Muscle layer of duodenum (tissue), 2 donors: ENCODE measurements around the gene TRPM2.

ENCODE experiments used
- H3K27ac ChIP-seq: one replicate; pipeline ENCODE4 v1.7.0; 2013; ENCODE audit warnings: mild to moderate bottlenecking, low read length
- H3K27me3 ChIP-seq: one replicate; pipeline ENCODE4 v1.7.0; 2013; ENCODE audit warnings: low read depth, mild to moderate bottlenecking, control low read depth, low read length
- H3K36me3 ChIP-seq, 2 donors: one replicate each; pipeline ENCODE4 v1.7.0; 2013; ENCODE audit warnings: low read length in 2 of 2, control low read depth in 1 of 2, mild to moderate bottlenecking in 1 of 2; ENCODE audit not compliant: insufficient read depth in 2 of 2, control insufficient read depth in 1 of 2
- H3K4me1 ChIP-seq, 2 donors: one replicate each; pipeline ENCODE4 v1.7.0; 2013; ENCODE audit warnings: low read length in 2 of 2, mild to moderate bottlenecking in 2 of 2, control low read depth in 1 of 2, moderate library complexity in 1 of 2; ENCODE audit not compliant: insufficient read depth in 2 of 2, control insufficient read depth in 1 of 2
- H3K4me3 ChIP-seq, 2 donors: one replicate each; pipeline ENCODE4 v1.7.0; 2013; ENCODE audit warnings: low read length in 2 of 2, low read depth in 1 of 2, mild to moderate bottlenecking in 1 of 2
- H3K9me3 ChIP-seq, 2 donors: one replicate each; pipeline ENCODE4 v1.7.0; 2013; ENCODE audit warnings: low read length in 2 of 2, control low read depth in 1 of 2, mild to moderate bottlenecking in 1 of 2; ENCODE audit not compliant: control insufficient read depth in 1 of 2
- donor health status: healthy.

Gene TRPM2

GRCh38 chr21:44461464-44462001 lies 108.1 kb downstream of the TRPM2 start:
- peaks cover 0 to 7% of the 10 kb centered on the region in 2 donors for H3K36me3 ChIP-seq
- no peak overlapping the region for H3K4me3 ChIP-seq
- no peaks in the 10 kb centered on the region for H3K27me3 ChIP-seq
- no peaks in the 10 kb centered on the region for H3K9me3 ChIP-seq
- peaks cover 0 to 2% of the 10 kb centered on the region in 2 donors for H3K4me1 ChIP-seq
- no peak overlapping the region for H3K27ac ChIP-seq

GRCh38 chr21:44462086-44462833 lies 108.8 kb downstream of the TRPM2 start:
- no peaks in the 10 kb centered on the region for H3K27me3 ChIP-seq
- H3K9me3 ChIP-seq = no peaks in the 10 kb centered on the region
- no peaks in the 10 kb centered on the region for H3K4me1 ChIP-seq
- peaks cover 0 to 7% of the 10 kb centered on the region in 2 donors for H3K36me3 ChIP-seq
- no peak overlapping the region for H3K27ac ChIP-seq
- no peak overlapping the region for H3K4me3 ChIP-seq

- Histone ChIP-seq H3K4me3 (no peak overlapping the region), H3K27ac (no peak overlapping the region), H3K9me3 (no peaks in the 10 kb centered on the region), H3K4me1 (no peaks in the 10 kb centered on the region), H3K36me3 (peaks cover 0 to 4% of the 10 kb centered on the region in 2 donors), H3K27me3 (no peaks in the 10 kb centered on the region)
These were observed 109.4 kb downstream of the TRPM2 start for GRCh38 chr21:44462834-44463200.

- Histone ChIP-seq H3K4me1 (no peaks in the 10 kb centered on the region), H3K27ac (no peak overlapping the region), H3K27me3 (no peaks in the 10 kb centered on the region), H3K36me3 (peaks cover 0 to 4% of the 10 kb centered on the region in 2 donors), H3K4me3 (peak overlapping the region in 1 of 2 donors; percentile 4), H3K9me3 (no peaks in the 10 kb centered on the region)
These were observed 110.3 kb downstream of the TRPM2 start for GRCh38 chr21:44463724-44464123.

GRCh38 chr21:44464351-44464750 lies 110.9 kb downstream of the TRPM2 start:
- no peaks in the 10 kb centered on the region for H3K27me3 ChIP-seq
- no peak overlapping the region for H3K4me3 ChIP-seq
- no peak overlapping the region for H3K27ac ChIP-seq
- H3K9me3 ChIP-seq = no peaks in the 10 kb centered on the region
- H3K36me3 ChIP-seq = peaks cover 0 to 4% of the 10 kb centered on the region in 2 donors
- H3K4me1 ChIP-seq = no peaks in the 10 kb centered on the region

GRCh38 chr21:44466351-44466954 lies 113.0 kb downstream of the TRPM2 start:
- Histone ChIP-seq H3K9me3 (no peaks in the 10 kb centered on the region), H3K4me1 (no peaks in the 10 kb centered on the region), H3K27ac (no peak overlapping the region), H3K4me3 (no peak overlapping the region), H3K36me3 (no peaks in the 10 kb centered on the region), H3K27me3 (no peaks in the 10 kb centered on the region)

- H3K9me3 ChIP-seq = no peaks in the 10 kb centered on the region
- H3K27me3 ChIP-seq = no peaks in the 10 kb centered on the region
- no peaks in the 10 kb centered on the region for H3K4me1 ChIP-seq
- H3K4me3 ChIP-seq = no peak overlapping the region
- no peak overlapping the region for H3K27ac ChIP-seq
- H3K36me3 ChIP-seq = no peaks in the 10 kb centered on the region
These were observed 113.8 kb downstream of the TRPM2 start for GRCh38 chr21:44466996-44467858.

GRCh38 chr21:44467859-44468195 lies 114.4 kb downstream of the TRPM2 start:
- H3K9me3 ChIP-seq = no peaks in the 10 kb centered on the region
- H3K27me3 ChIP-seq = no peaks in the 10 kb centered on the region
- no peaks in the 10 kb centered on the region for H3K4me1 ChIP-seq
- H3K27ac ChIP-seq = no peak overlapping the region
- H3K36me3 ChIP-seq = no peaks in the 10 kb centered on the region
- no peak overlapping the region for H3K4me3 ChIP-seq

- Histone ChIP-seq H3K9me3 (no peaks in the 10 kb centered on the region), H3K4me3 (no peak overlapping the region), H3K4me1 (no peaks in the 10 kb centered on the region), H3K27ac (no peak overlapping the region), H3K36me3 (no peaks in the 10 kb centered on the region), H3K27me3 (no peaks in the 10 kb centered on the region)
These were observed 117.9 kb downstream of the TRPM2 start for GRCh38 chr21:44471341-44471740.

GRCh38 chr21:44471996-44472395 lies 118.6 kb downstream of the TRPM2 start:
- H3K27me3 ChIP-seq = no peaks in the 10 kb centered on the region
- no peaks in the 10 kb centered on the region for H3K4me1 ChIP-seq
- no peak overlapping the region for H3K27ac ChIP-seq
- H3K9me3 ChIP-seq = no peaks in the 10 kb centered on the region
- H3K36me3 ChIP-seq = no peaks in the 10 kb centered on the region
- H3K4me3 ChIP-seq = no peak overlapping the region

- Histone ChIP-seq H3K27me3 (no peaks in the 10 kb centered on the region), H3K4me3 (no peak overlapping the region), H3K9me3 (no peaks in the 10 kb centered on the region), H3K36me3 (no peaks in the 10 kb centered on the region), H3K27ac (no peak overlapping the region), H3K4me1 (peaks cover 0 to 12% of the 10 kb centered on the region in 2 donors)
These were observed 120.6 kb downstream of the TRPM2 start for GRCh38 chr21:44473915-44474555.
